Astrocyte (in vitro differentiated cells and primary cell): ENCODE data around the gene EPC2.

Experiments
- EZH2 ChIP-seq: IDR thresholded peaks from 2 replicates; pipeline ENCODE4 v1.6.1; 2012; ENCODE audit warnings: mild to moderate bottlenecking, low read length, inconsistent platforms; ENCODE audit not compliant: insufficient read depth
- TF ChIP-seq, protein P1 (sequence below): IDR thresholded peaks from 2 replicates; pipeline ENCODE4 v1.5.1; 2011; ENCODE audit warnings: low read depth, mild to moderate bottlenecking, inconsistent platforms, low read length, moderate library complexity; ENCODE audit not compliant: insufficient read depth

DNA sequence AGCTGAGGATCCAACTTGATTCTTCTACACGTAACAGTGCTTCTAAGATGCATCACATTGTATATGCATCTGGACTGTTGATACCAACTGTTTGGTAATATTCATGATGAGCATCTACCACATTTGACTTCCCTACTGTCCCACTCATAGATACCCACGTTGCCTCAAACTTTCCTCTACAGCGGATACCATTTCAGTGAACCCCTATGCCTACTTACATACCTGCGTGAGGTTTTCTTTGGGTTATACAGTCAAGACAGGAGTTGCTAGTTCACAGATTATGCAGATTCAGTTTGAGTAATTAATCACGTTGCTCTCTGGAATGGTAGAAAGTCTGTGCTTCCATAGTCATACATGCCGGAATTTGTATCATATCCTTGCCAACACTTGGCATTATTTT lies 40.0 kb downstream of the EPC2 start:
- TF ChIP-seq, protein P1, sequence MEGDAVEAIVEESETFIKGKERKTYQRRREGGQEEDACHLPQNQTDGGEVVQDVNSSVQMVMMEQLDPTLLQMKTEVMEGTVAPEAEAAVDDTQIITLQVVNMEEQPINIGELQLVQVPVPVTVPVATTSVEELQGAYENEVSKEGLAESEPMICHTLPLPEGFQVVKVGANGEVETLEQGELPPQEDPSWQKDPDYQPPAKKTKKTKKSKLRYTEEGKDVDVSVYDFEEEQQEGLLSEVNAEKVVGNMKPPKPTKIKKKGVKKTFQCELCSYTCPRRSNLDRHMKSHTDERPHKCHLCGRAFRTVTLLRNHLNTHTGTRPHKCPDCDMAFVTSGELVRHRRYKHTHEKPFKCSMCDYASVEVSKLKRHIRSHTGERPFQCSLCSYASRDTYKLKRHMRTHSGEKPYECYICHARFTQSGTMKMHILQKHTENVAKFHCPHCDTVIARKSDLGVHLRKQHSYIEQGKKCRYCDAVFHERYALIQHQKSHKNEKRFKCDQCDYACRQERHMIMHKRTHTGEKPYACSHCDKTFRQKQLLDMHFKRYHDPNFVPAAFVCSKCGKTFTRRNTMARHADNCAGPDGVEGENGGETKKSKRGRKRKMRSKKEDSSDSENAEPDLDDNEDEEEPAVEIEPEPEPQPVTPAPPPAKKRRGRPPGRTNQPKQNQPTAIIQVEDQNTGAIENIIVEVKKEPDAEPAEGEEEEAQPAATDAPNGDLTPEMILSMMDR: no peak
- no peak for TF ChIP-seq EZH2
